Testis (tissue), 5 donors: ENCODE measurements around the gene KIAA1671. TPM values are rescaled to one million over a fixed set of nuclear protein-coding genes. Genes with fewer than 3 reads are reported as not detected.
A peak's percentile ranks its signal among the peaks of the same experiment; 100 is the strongest.
"Not testable (repeated sequence)": the region's sequence is repeated elsewhere in the genome, so short reads cannot be mapped to it uniquely, and the experiment has no call there.

Source experiments
- DNase-seq: peaks from one replicate; pipeline ENCODE4 v3.0.0-alpha.2; 2019
- H3K27ac ChIP-seq, 2 donors: fragments of 200-600 bp; sonication (generic); one replicate each; pipeline ENCODE4 v1.5.1; 2019
- H3K27me3 ChIP-seq: fragments of 200-600 bp; sonication (generic); one replicate; pipeline ENCODE4 v1.5.1; 2019
- H3K36me3 ChIP-seq: fragments of 200-600 bp; sonication (generic); one replicate; pipeline ENCODE4 v1.5.1; 2017; ENCODE audit warnings: low read depth; ENCODE audit errors: missing control alignments
- H3K4me1 ChIP-seq: fragments of 200-600 bp; sonication (generic); one replicate; pipeline ENCODE4 v1.5.1; 2019
- H3K4me3 ChIP-seq, 2 donors: fragments of 200-600 bp; sonication (generic); one replicate each; pipeline ENCODE4 v1.5.1; 2017 to 2019
- H3K9me3 ChIP-seq: fragments of 200-600 bp; sonication (generic); one replicate; pipeline ENCODE4 v1.5.1; 2017
- CTCF ChIP-seq, 3 experiments: fragments of 450-650 bp in 2 of 3; fragments of 200-600 bp in 1 of 3; sonication (generic) in 1 of 3; IDR thresholded peaks; one replicate each; pipeline ENCODE4 v1.5.1; 2016 to 2019; ENCODE audit warnings: antibody characterized with exemption in 3 of 3, mild to moderate bottlenecking in 2 of 3, moderate library complexity in 1 of 3
- POLR2A ChIP-seq: fragments of 450-650 bp; IDR thresholded peaks from one replicate; pipeline ENCODE4 v1.6.1; 2017; ENCODE audit warnings: antibody characterized with exemption, mild to moderate bottlenecking, moderate library complexity
- WGBS, 2 donors: methylation state at CpG; one replicate each; pipeline ENCODE4 v1.1.5; 2018; 5-methylcytosine and 5-hydroxymethylcytosine counted together
- intact Hi-C: fragments of 100-400 bp; cut with DNase I; formaldehyde crosslinking; loops from one replicate; pipeline ENCODE4 v1.15.1; 2023; ENCODE audit warnings: low total_unique reads
- long read RNA-seq, 2 donors: transcript quantifications; one replicate each; lab custom pipeline, GENCODE V29; 2026
- polyA plus RNA-seq: library from polyadenylated mRNA; stranded (reverse); fragments of 350-450 nt; fragmentation: Illumina TruSeq; extraction: RNeasy Lipid Tissue Mini Kit (QIAGEN cat#74804); gene quantifications from one replicate; pipeline ENCODE4 v1.2.3, GENCODE V29; 2014; ENCODE audit warnings: low read depth, low replicate concordance; ENCODE audit not compliant: insufficient read depth
- total RNA-seq, 2 donors: library from RNA; depleted of rRNA; stranded (reverse); fragments of >200 nt; gene quantifications; one replicate each; pipeline ENCODE4 v1.2.3, GENCODE V29; 2016

Gene KIAA1671
- 10 to 100 TPM; 24.4 to 28.6 TPM for total RNA-seq
- 16.8 TPM for polyA plus RNA-seq
- long read RNA-seq, donor 1, full-length matches to known transcripts, result 1 of 1 reads
- long read RNA-seq, donor 1, partial matches to known transcripts, result 0 of 1 reads
- long read RNA-seq, donor 1, other reads (novel, unspliced or antisense), result 0 of 1 reads
- long read RNA-seq, donor 2, result 0 reads

- Histone ChIP-seq H3K27me3 (no peaks in the 10 kb centered on the region), H3K4me1 (peaks cover 21% of the 10 kb centered on the region), H3K4me3 (peak within 1 kb of the TSS; percentile 81 to 94), H3K27ac (peak within 1 kb of the TSS; percentile 74 to 87), H3K36me3 (no peaks in the 10 kb centered on the region), H3K9me3 (no peaks in the 10 kb centered on the region)
- DNase-seq, result peak; percentile 92
- WGBS, 2 donors, result 2 to 16% methylated on average over 3 to 49 of the region's 71 CpGs
- intact Hi-C loops, result no loop called here
- TF ChIP-seq POLR2A (no peak), CTCF (IDR thresholded peaks at IDR 0.05) (peak; percentile 91 to 95 (median 94))
These were observed at the start of gene KIAA1671 for GRCh38 chr22:24951942-24952836. TSS of gene KIAA1671 (plus strand) at chr22:24952716. CDS start at chr22:25028000, 75,284 bp downstream.

- 85 to 100% methylated on average over 1 of the region's 1 CpG for WGBS, 2 donors
- Histone ChIP-seq H3K4me1 (no peaks in the 10 kb centered on the region), H3K27me3 (no peaks in the 10 kb centered on the region), H3K9me3 (no peaks in the 10 kb centered on the region), H3K27ac (no peak overlapping the region), H3K4me3 (no peak overlapping the region), H3K36me3 (no peaks in the 10 kb centered on the region)
- no peak for DNase-seq
- intact Hi-C loops, result no loop called here
- no peak for TF ChIP-seq CTCF (IDR thresholded peaks at IDR 0.05)
- no peak for TF ChIP-seq POLR2A
These were observed 46.6 kb upstream of the KIAA1671 start for GRCh38 chr22:24905909-24906308.

DNA sequence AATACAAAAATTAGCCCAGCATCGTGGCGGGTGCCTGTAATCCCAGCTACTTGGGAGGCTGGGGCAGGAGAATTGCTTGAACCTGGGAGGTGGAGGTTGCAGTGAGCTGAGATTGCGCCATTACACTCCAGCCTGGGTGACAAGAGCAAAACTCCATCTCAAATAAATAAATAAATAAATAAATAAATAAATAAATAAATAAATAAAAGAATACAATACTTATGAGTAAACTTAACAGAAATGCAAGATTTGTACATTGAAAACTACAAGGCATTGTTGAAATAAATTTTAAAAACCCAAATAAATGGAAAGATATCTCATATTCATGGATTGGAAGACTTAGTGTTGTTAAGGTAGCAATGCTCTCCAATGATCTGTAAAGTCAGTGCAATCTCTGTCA lies 45.4 kb upstream of the KIAA1671 start:
- 95 to 100% methylated on average over 3 of the region's 3 CpGs for WGBS, 2 donors
- H3K9me3 ChIP-seq, H3K4me3 ChIP-seq, H3K36me3 ChIP-seq, H3K27ac ChIP-seq, DNase-seq, intact Hi-C loops, H3K4me1 ChIP-seq, H3K27me3 ChIP-seq: not testable (repeated sequence)

- intact Hi-C loops, result no loop called here
- WGBS, 2 donors, result 95 to 98% methylated on average over 4 of the region's 4 CpGs
- Histone ChIP-seq H3K27me3 (no peaks in the 10 kb centered on the region), H3K27ac (no peak overlapping the region), H3K9me3 (no peaks in the 10 kb centered on the region), H3K4me1 (no peaks in the 10 kb centered on the region), H3K4me3 (no peak overlapping the region), H3K36me3 (no peaks in the 10 kb centered on the region)
- no peak for TF ChIP-seq POLR2A
- no peak for TF ChIP-seq CTCF (IDR thresholded peaks at IDR 0.05)
- DNase-seq, result no peak
These were observed 32.5 kb upstream of the KIAA1671 start for GRCh38 chr22:24920029-24920428.

DNA sequence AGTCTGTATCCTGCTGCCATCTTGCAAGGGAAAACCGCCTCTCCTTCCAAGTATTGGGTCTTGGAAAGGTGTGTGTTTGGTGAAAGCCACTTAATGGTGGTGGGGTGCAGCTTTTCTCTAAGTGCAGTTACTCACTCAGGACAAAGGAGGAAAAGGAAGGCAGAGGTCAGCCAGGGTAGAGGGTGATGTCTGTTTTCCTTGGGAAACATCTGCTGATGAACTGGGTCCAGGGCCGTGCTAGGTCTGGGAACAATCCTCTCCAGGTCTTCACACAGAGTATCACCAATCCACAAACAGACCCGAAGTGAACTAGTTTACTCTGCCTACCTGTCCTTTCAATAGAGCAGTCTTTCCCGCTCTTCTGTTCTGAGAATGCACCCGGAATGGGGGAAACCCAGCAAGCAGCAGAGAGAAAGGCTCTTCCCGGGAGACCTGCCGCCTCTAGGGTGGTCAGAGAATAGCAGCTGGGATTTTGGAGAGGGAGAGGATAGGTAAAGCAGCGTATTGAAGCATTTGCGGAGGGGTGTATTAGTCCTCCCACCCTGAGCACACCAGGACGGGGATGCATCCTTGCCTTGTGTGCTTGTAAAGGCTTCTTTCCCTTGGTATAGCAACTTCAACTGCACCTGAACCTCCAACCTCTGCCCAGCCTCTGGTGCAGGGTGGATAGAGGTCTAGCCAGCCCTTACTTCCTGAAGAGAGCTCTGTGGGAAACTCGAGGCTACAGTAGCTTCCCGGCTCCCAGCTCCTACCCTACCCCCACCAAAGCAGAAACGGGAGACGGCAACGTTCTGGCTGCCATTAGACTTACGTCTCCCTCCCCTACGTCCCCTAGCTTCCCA lies 26.7 kb upstream of the KIAA1671 start:
- H3K4me3 ChIP-seq, result no peak overlapping the region
- DNase-seq, result no peak
- TF ChIP-seq CTCF (IDR thresholded peaks at IDR 0.05) (no peak), POLR2A (no peak)
- H3K27me3 ChIP-seq, result no peaks in the 10 kb centered on the region
- intact Hi-C loops, result no loop called here
- no peaks in the 10 kb centered on the region for H3K4me1 ChIP-seq
- no peaks in the 10 kb centered on the region for H3K36me3 ChIP-seq
- no peaks in the 10 kb centered on the region for H3K9me3 ChIP-seq
- 58 to 69% methylated on average over 12 to 17 of the region's 17 CpGs for WGBS, 2 donors
- H3K27ac ChIP-seq, result no peak overlapping the region
